Mucosa of stomach (tissue), 1 donor: ENCODE data around the gene PRR18.

Experiments used
- H3K27me3 ChIP-seq: one replicate; pipeline ENCODE4 v1.7.0; 2013; ENCODE audit warnings: mild to moderate bottlenecking, low read length; ENCODE audit not compliant: control insufficient read depth, insufficient read depth
- H3K36me3 ChIP-seq: one replicate; pipeline ENCODE4 v1.7.0; 2013; ENCODE audit warnings: low read length; ENCODE audit not compliant: control insufficient read depth, insufficient read depth
- H3K4me1 ChIP-seq: one replicate; pipeline ENCODE4 v1.7.0; 2013; ENCODE audit warnings: mild to moderate bottlenecking, low read length; ENCODE audit not compliant: control insufficient read depth, insufficient read depth
- H3K4me3 ChIP-seq: one replicate; pipeline ENCODE4 v1.7.0; 2013; ENCODE audit warnings: low read length
- H3K9ac ChIP-seq: one replicate; pipeline ENCODE4 v1.7.0; 2013; ENCODE audit warnings: mild to moderate bottlenecking, low read length, moderate library complexity
- H3K9me3 ChIP-seq: one replicate; pipeline ENCODE4 v1.7.0; 2013; ENCODE audit warnings: mild to moderate bottlenecking, low read length, moderate library complexity; ENCODE audit not compliant: control insufficient read depth
- donor health status: Pancreatic carcinoma.

PRR18 gene

DNA sequence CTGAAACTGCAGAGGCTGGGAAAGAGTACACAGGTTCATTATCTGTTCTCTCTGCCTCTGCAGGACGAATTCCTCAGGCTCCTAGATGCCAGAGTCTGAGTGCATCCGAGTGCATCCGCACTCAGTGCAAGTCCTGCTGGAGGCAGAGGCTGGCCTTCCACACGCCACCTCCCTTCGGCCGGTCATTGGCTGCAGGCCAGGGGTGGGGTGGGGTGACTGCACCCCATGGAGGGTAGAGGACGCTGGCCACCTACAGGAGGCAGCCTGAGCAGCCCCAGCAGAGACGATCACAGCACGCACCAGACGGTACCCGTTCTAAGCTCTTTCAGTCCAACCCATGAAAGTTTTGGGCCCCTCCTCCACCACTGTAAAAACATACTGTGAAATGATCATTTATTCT lies 22.4 kb upstream of the PRR18 start:
- Histone ChIP-seq H3K36me3 (no peaks in the 10 kb centered on the region), H3K9ac (no peak overlapping the region), H3K4me3 (no peak overlapping the region), H3K4me1 (peaks cover 12% of the 10 kb centered on the region), H3K9me3 (no peaks in the 10 kb centered on the region), H3K27me3 (no peaks in the 10 kb centered on the region)

DNA sequence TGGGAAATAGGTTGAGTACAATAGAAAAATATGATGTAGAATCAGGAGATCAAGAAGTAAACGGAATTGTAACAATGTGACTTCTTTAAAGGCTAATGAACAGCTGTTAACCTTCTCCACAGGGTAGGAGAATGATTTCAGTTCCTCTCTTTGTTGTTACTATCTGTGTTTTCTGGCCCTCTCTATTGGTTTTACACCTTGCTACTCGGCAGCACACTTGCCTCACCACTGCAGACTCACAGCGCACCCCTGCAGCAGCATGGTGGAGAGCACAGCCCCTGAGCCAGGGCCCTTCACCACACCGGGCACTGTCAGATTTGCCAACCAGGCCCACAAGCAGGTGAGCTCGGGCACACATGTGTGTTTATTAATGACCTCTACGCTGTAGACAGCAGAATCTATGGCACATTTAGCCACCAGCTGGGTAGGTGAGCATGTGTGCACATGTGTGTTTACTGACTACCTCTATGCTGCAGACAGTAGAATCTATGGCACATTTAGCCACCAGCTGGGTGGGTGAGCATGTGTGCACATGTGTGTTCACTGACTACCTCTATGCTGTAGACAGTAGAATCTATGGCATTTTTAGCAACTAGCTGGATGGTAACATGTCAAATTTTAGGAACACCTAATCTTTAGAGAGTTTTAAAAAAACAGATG lies 17.3 kb upstream of the PRR18 start:
- Histone ChIP-seq H3K9me3 (no peaks in the 10 kb centered on the region), H3K27me3 (no peaks in the 10 kb centered on the region), H3K4me3 (no peak overlapping the region), H3K4me1 (peaks cover under 1% of the 10 kb centered on the region), H3K9ac (no peak overlapping the region), H3K36me3 (no peaks in the 10 kb centered on the region)

- Histone ChIP-seq H3K4me1 (no peaks in the 10 kb centered on the region), H3K4me3 (no peak overlapping the region), H3K9ac (no peak overlapping the region), H3K27me3 (no peaks in the 10 kb centered on the region), H3K9me3 (no peaks in the 10 kb centered on the region), H3K36me3 (no peaks in the 10 kb centered on the region)
These were observed 15.2 kb upstream of the PRR18 start for GRCh38 chr6:166323395-166323794.

DNA sequence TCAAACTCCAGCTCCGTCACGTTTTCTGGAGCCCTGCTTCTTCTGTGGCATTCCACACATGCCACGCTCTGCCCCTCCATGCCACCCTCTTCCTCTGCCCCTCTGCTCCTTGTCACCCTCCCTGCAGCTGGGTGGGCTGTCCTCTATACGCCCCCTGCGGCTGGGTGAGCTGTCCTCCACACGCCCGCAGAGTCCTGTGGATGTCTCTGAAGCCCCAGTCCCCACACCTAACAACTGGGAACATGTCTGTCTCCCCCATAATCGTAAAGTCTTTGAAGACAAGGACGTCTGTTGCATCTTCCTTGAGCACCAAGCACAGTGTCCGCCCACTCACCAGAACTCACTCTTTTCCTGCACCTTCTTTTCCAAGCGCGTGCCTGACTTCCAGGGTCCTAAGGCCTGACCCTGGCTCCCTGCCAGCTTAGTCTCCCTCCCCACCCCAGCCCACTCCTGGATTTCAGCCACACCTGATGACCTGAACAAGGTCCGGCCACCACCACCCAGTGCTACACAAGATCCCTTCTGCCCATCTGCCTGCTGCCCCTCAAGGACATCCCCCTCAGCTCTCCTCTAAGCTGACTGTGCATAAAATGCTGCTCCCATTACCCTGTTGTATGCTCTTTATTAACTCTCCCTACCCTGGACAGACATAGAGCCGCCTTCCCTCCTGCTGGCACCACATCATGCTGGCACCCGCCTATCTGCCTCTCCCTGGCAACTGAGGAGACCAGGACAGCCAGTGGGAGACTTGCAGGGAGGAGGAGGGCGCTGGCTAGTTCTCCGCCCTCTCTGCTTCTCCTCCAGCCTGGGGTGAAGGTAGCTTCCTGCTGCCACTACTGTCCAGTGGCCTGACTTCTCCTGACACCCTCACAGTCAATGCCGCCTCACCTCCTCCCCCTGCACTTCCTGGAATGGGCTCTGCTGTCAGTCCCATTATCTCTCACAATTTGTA lies 10.7 kb upstream of the PRR18 start:
- H3K9ac ChIP-seq = no peak overlapping the region
- H3K36me3 ChIP-seq = no peaks in the 10 kb centered on the region
- no peaks in the 10 kb centered on the region for H3K9me3 ChIP-seq
- H3K4me3 ChIP-seq = no peak overlapping the region
- H3K4me1 ChIP-seq = no peaks in the 10 kb centered on the region
- H3K27me3 ChIP-seq = no peaks in the 10 kb centered on the region

DNA sequence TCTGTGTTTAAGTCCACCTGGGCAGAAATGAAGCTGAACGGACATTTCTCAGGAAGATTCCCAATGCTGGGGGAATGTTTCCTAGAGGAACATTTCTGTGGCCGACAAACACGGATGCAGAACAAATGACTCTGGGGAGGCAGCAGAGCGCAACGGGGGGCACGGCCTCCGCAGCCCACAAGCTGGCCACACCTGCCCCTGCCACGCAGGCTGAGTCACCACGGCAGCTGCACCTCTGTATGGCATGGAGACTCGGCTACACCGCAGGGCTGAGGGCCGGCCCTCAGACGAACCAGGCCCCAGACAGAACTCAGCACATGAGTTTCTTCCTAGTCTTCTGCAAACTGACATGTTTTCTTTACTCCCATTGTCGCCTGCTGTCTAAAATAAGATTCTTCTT lies 10.0 kb upstream of the PRR18 start:
- no peaks in the 10 kb centered on the region for H3K36me3 ChIP-seq
- H3K27me3 ChIP-seq = no peaks in the 10 kb centered on the region
- H3K4me3 ChIP-seq = no peak overlapping the region
- no peak overlapping the region for H3K9ac ChIP-seq
- H3K4me1 ChIP-seq = no peaks in the 10 kb centered on the region
- H3K9me3 ChIP-seq = no peaks in the 10 kb centered on the region

DNA sequence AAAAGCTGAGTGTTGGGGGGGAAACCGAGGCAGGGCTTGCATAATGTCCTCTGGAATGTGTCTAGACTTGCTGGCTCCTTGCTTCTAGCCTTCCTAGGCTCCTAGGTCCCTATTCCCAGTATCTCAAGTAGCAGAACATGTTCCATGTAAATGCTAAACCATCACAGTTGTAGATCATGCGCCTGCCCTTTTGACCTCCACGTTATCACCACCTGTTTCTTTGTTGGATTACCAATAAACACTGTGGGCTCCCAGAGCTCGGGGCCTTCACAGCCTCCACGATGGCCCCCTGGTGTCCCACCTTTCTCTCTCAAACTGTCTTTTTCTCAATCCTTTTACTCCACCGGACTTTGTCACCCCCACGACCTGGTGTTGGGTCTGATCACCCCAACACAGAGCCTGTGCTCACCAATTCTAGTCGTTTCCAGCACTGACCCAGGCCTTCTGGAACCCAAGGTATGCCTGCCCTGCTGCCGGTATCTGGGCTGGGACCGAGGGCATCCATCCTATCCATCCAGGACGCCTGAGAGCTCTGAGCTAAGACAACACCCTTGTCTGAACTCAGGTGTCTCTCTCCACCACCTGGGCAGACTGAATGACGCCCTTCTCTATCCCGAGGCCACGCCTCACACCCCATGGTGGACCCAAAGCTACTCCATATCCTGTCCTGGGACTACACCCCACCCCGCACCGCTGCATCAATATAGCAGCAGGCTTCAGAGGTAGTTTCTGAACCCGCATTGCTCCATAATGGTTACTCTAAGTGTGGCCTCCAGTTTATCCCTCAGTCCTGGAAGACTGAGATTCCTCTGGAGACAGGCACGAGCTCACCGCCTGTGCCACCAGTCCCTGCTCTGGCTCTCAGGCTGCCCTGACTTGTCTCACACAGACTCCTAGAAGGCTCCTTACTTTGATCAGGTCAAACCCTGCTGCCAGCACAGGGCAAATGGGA lies 9.3 kb upstream of the PRR18 start:
- no peak overlapping the region for H3K4me3 ChIP-seq
- no peak overlapping the region for H3K9ac ChIP-seq
- no peaks in the 10 kb centered on the region for H3K36me3 ChIP-seq
- H3K9me3 ChIP-seq = no peaks in the 10 kb centered on the region
- no peaks in the 10 kb centered on the region for H3K4me1 ChIP-seq
- no peaks in the 10 kb centered on the region for H3K27me3 ChIP-seq

DNA sequence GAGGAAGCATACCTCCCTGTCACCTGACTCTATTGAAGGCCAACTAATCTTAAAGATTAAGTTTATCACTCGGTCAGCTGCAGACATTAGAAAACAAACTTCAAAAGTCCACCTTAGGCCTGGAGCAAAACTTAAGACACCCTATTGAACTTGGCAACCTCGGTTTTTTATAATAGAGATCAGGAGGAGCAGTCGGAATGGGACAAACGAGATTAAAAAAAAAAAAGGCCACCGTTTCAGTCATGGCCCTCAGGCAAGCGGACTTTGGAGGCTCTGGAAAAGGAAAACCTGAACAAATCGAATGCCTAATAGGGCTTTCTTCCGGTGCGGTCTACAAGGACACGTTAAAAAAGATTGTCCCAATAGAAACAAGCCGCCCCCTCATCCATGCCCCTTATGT lies 7.2 kb upstream of the PRR18 start:
- Histone ChIP-seq H3K36me3 (no peaks in the 10 kb centered on the region), H3K4me3 (no peak overlapping the region), H3K4me1 (no peaks in the 10 kb centered on the region), H3K9ac (no peak overlapping the region), H3K27me3 (peaks cover 3% of the 10 kb centered on the region), H3K9me3 (no peaks in the 10 kb centered on the region)

GRCh38 chr6:166314454-166314853 lies 6.3 kb upstream of the PRR18 start:
- H3K4me1 ChIP-seq = no peaks in the 10 kb centered on the region
- H3K36me3 ChIP-seq = no peaks in the 10 kb centered on the region
- no peaks in the 10 kb centered on the region for H3K9me3 ChIP-seq
- no peak overlapping the region for H3K9ac ChIP-seq
- H3K4me3 ChIP-seq = no peak overlapping the region
- H3K27me3 ChIP-seq = peaks cover 12% of the 10 kb centered on the region

- Histone ChIP-seq H3K36me3 (no peaks in the 10 kb centered on the region), H3K27me3 (peaks cover 20% of the 10 kb centered on the region), H3K4me1 (peaks cover 3% of the 10 kb centered on the region), H3K4me3 (no peak overlapping the region), H3K9ac (no peak overlapping the region), H3K9me3 (no peaks in the 10 kb centered on the region)
These were observed 5.3 kb upstream of the PRR18 start for GRCh38 chr6:166313255-166314070.

- Histone ChIP-seq H3K4me1 (peaks cover 6% of the 10 kb centered on the region), H3K36me3 (no peaks in the 10 kb centered on the region), H3K9me3 (no peaks in the 10 kb centered on the region), H3K27me3 (peaks cover 27% of the 10 kb centered on the region), H3K4me3 (no peak overlapping the region), H3K9ac (no peak overlapping the region)
These were observed 4.6 kb upstream of the PRR18 start for GRCh38 chr6:166312832-166313231.

DNA sequence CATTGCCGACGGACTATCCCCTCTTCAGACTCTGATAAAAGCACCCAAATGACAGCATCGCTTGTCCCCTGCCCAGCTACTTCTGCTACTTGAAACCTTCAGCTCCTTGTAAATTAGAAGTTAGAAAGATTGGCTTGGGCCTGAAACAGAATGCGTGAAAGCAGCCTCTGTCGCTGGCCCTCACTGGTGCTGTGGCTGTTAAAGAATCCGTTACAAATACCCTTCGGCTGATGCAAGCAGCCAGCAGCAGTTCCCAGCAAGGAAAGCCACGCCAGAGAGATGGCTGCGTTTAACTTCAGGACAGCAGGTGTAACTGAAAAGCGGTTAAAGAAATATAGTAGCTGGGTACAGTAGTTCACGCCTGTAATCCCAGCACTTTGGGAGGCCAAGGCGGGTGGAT lies 2.4 kb upstream of the PRR18 start:
- Histone ChIP-seq H3K27me3 (peaks cover 46% of the 10 kb centered on the region), H3K36me3 (no peaks in the 10 kb centered on the region)

More for the DNA sequence above, 2.4 kb upstream of the PRR18 start:
- H3K9me3 ChIP-seq = no peaks in the 10 kb centered on the region
- H3K9ac ChIP-seq = no peak overlapping the region
- no peak overlapping the region for H3K4me3 ChIP-seq
- H3K4me1 ChIP-seq = peaks cover 6% of the 10 kb centered on the region
